ENCODE data around the gene JCAD. TPM values are rescaled to one million over a fixed set of nuclear protein-coding genes. Genes with fewer than 3 reads are reported as not detected.

The JCAD gene
- polyA plus RNA-seq, 1 of the 3 experiments (the other 2 are of a cell fraction): 19.0 TPM

- TF ChIP-seq MEF2A (IDR thresholded peaks at IDR 0.05; ENCODE audit: borderline replicate concordance, low read depth): no peak
- TF ChIP-seq TCF12 (IDR thresholded peaks at IDR 0.05): no peak
- no peak for TF ChIP-seq NRF1 (IDR thresholded peaks at IDR 0.05; ENCODE audit: low read depth, low read length)
- TF ChIP-seq GATA2 (CRISPR knock-in tag; IDR thresholded peaks at IDR 0.05): no peak
Observed at GRCh38 chr10:30038781-30039536, 20.4 kb downstream of the JCAD start (continued).

GRCh38 chr10:30037620-30038336, 21.6 kb downstream of the JCAD start:
- H3K4me2 ChIP-seq: no peak overlapping the region
- 93% methylated on average over 10 of the region's 10 CpGs for WGBS (ENCODE audit: low lambda C conversion rate)
- H4K20me1 ChIP-seq (ENCODE audit: insufficient read depth): peaks cover 84% of the 10 kb centered on the region
- H3K79me2 ChIP-seq (ENCODE audit: insufficient read depth): peaks cover 99% of the 10 kb centered on the region
- ChIA-PET CTCF (interaction anchor here (1.3 kb wide), 1 partner anchor 35 kb away, joined by 3 read pairs; no protein-coding TSS in a partner anchor), POLR2A (no interaction called here)
- H3K9me3 ChIP-seq: no peaks in the 10 kb centered on the region
- TF ChIP-seq GATA2 (CRISPR knock-in tag; IDR thresholded peaks at IDR 0.05) (no peak), MEF2A (IDR thresholded peaks at IDR 0.05; ENCODE audit: borderline replicate concordance, low read depth) (no peak), IRF3 (IDR thresholded peaks at IDR 0.05; ENCODE audit: low read depth, low read length) (no peak), FOXM1 (IDR thresholded peaks at IDR 0.05; ENCODE audit: low read depth) (no peak), FOSL2 (IDR thresholded peaks at IDR 0.05; ENCODE audit: borderline replicate concordance, low read depth) (no peak), REST (IDR thresholded peaks at IDR 0.05; ENCODE audit: low read depth, low read length) (no peak), EZH2phosphoT487 (IDR thresholded peaks at IDR 0.05; ENCODE audit: borderline replicate concordance, low read depth) (no peak)
- DNase-seq: no peak
- peaks cover 72 to 74% of the 10 kb centered on the region in 2 experiments for H3K36me3 ChIP-seq (replicated peaks in 1 of 2; ENCODE audit: control insufficient read depth in 1 of 2, insufficient read depth in 2 of 2, low read length in 1 of 2)
- H3K9ac ChIP-seq: no peak overlapping the region
- no peak overlapping the region for H3K27ac ChIP-seq (ENCODE audit: low read depth in 2 of 2, low read length in 1 of 2)
- peaks cover 8% of the 10 kb centered on the region for H3F3A ChIP-seq (replicated peaks; ENCODE audit: insufficient read depth)
- H3K27me3 ChIP-seq (ENCODE audit: insufficient read depth): no peaks in the 10 kb centered on the region
- H2AFZ ChIP-seq (ENCODE audit: low read depth): no peak overlapping the region
- no peaks in the 10 kb centered on the region for H3K9me2 ChIP-seq
- H3K4me3 ChIP-seq (ENCODE audit: low read depth in 2 of 2, low read length in 1 of 2): no peak overlapping the region
- peaks cover 0 to 4% of the 10 kb centered on the region in 2 experiments; a peak in 1 of 4 replicates for H3K4me1 ChIP-seq (ENCODE audit: control insufficient read depth in 1 of 2, insufficient read depth in 2 of 2, low read depth in 1 of 2, low read length in 1 of 2)
